DND-41 (cell line): Measurements from ENCODE around the gene PILRB.
"Not testable (repeated sequence)": the region's sequence is repeated elsewhere in the genome, so short reads cannot be mapped to it uniquely, and the experiment has no call there.

Experiments
- ATAC-seq: fragments of 200-7000 bp; cut with Tn5 transposase; 3 replicates; pipeline ENCODE4 v1.9.1; 2021; ENCODE audit warnings: low read depth; ENCODE audit not compliant: insufficient read depth
- DNase-seq: peaks from one replicate; pipeline ENCODE4 v3.0.0-alpha.2; 2020
- H2AFZ ChIP-seq: 2 replicates; pipeline ENCODE4 v1.6.0; 2012; ENCODE audit warnings: low read depth, low read length
- H3K27ac ChIP-seq: 2 replicates; pipeline ENCODE4 v1.5.1; 2012; ENCODE audit warnings: low read length, inconsistent platforms
- H3K27me3 ChIP-seq: fragments of 200-600 bp; sonication (generic); 2 replicates; pipeline ENCODE4 v1.6.0; 2012; ENCODE audit warnings: low read length, mild to moderate bottlenecking, inconsistent platforms; ENCODE audit not compliant: insufficient read depth, poor library complexity
- H3K36me3 ChIP-seq: 2 replicates; pipeline ENCODE4 v1.5.1; 2012; ENCODE audit warnings: low read length, inconsistent platforms; ENCODE audit not compliant: insufficient read depth
- H3K4me1 ChIP-seq: 2 replicates; pipeline ENCODE4 v1.5.1; 2012; ENCODE audit warnings: mild to moderate bottlenecking, low read length; ENCODE audit not compliant: insufficient read depth
- H3K4me2 ChIP-seq: 2 replicates; pipeline ENCODE4 v1.6.0; 2012; ENCODE audit warnings: mild to moderate bottlenecking, moderate library complexity, low read length, inconsistent platforms; ENCODE audit not compliant: insufficient read depth
- H3K4me3 ChIP-seq, 2 experiments: fragments of 200-600 bp in 1 of 2; shearing (Covaris generic) in 1 of 2; 2 replicates each; pipeline ENCODE4 v1.5.1; 2012 to 2016; ENCODE audit warnings: inconsistent platforms in 2 of 2, low read length in 2 of 2, mild to moderate bottlenecking in 2 of 2, low read depth in 1 of 2, moderate library complexity in 1 of 2
- H3K79me2 ChIP-seq: 2 replicates; pipeline ENCODE4 v1.6.0; 2012; ENCODE audit warnings: low read length, inconsistent platforms; ENCODE audit not compliant: insufficient read depth
- H3K9ac ChIP-seq: 2 replicates; pipeline ENCODE4 v1.6.0; 2012; ENCODE audit warnings: low read depth, mild to moderate bottlenecking, inconsistent platforms, low read length, moderate library complexity
- H3K9me3 ChIP-seq: 2 replicates; pipeline ENCODE4 v1.5.1; 2012; ENCODE audit warnings: low read length, moderate library complexity, mild to moderate bottlenecking, inconsistent platforms; ENCODE audit not compliant: insufficient read depth, severe bottlenecking
- H4K20me1 ChIP-seq: 2 replicates; pipeline ENCODE4 v1.6.0; 2012; ENCODE audit warnings: low read length; ENCODE audit not compliant: insufficient read depth
- CTCF ChIP-seq: IDR thresholded peaks from 2 replicates; pipeline ENCODE4 v1.5.1; 2012; ENCODE audit warnings: borderline replicate concordance, low read length, moderate library complexity, mild to moderate bottlenecking; ENCODE audit not compliant: poor library complexity, severe bottlenecking; ENCODE audit errors: extremely low read depth
- EZH2 ChIP-seq: IDR thresholded peaks from 3 replicates; pipeline ENCODE4 v1.6.1; 2012; ENCODE audit warnings: borderline replicate concordance, low read depth, mild to moderate bottlenecking, moderate library complexity, low read length, inconsistent platforms; ENCODE audit not compliant: severe bottlenecking

The PILRB gene

DNA sequence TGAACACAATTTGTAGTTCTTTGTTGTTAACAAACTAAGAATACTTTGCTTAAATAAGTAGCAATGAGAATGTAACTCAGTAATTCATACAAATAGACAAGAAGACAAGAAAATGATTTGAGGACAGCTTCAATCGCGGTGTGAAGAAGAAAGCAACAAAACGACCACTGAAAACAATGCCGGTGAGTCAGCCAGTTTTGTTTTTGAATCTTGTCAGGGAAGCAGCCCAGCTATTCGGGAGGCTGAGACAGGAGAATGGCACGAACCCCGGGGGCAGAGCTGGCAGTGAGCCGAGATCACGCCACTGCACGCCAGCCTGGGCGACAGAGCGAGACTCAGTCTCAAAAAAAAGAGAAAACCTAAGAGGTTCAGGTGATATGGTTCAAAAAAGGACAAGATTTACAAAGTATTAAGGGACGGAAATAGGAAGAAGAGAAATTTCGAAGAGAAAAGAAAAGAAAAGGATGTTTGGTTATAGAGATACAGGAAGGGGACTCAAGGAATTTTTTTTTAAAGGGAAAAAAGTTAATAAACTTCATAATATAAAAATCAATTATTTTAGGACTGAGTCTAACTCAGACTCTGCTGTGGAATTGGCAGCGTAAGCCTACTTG, 19.7 kb upstream of the PILRB start:
- Histone ChIP-seq H3K79me2 (peaks cover 52% of the 10 kb centered on the region), H3K36me3 (peaks cover 19% of the 10 kb centered on the region), H3K4me1 (peaks cover 17% of the 10 kb centered on the region)
- not testable (repeated sequence) for H3K27ac ChIP-seq, H3K4me2 ChIP-seq, DNase-seq, H3K9me3 ChIP-seq, H3K4me3 ChIP-seq, ATAC-seq, H3K9ac ChIP-seq, H4K20me1 ChIP-seq, H3K27me3 ChIP-seq, H2AFZ ChIP-seq

DNA sequence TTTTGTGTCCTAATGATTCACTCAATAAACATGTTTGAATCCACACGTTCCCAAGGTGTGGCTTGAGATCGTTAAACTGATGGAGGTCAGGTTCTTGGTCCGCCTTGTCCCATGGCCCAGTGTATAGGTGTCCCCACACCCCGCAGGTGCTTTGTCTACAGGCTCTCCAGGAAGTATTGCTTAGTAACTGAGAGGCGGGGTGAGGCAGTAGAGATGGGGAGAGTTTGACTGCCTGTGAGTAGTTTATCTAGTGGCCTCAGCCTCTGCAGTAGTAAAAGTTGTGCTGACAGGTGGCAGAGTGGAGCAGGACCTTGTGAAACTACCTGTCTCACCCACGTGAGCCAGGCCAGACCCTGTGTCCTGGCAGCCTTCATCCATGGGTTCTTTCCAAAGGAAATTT, 16.6 kb upstream of the PILRB start:
- Histone ChIP-seq H3K36me3 (peaks cover 34% of the 10 kb centered on the region), H3K79me2 (peaks cover 35% of the 10 kb centered on the region)
- DNase-seq, ATAC-seq, H3K27ac ChIP-seq, H3K4me1 ChIP-seq, H3K27me3 ChIP-seq, H3K9ac ChIP-seq, H3K4me2 ChIP-seq, H2AFZ ChIP-seq, H4K20me1 ChIP-seq, H3K4me3 ChIP-seq, H3K9me3 ChIP-seq: not testable (repeated sequence)

- Histone ChIP-seq H2AFZ (no peak overlapping the region), H3K79me2 (peaks cover 25% of the 10 kb centered on the region; the same call in 1 of the 2 replicates), H3K36me3 (peaks cover 49% of the 10 kb centered on the region), H3K4me3 (no peak overlapping the region), H3K9ac (no peak overlapping the region), H3K27me3 (no peaks in the 10 kb centered on the region), H3K4me1 (0 out of 2 replicates have a peak, but pooled peaks cover 3% of the 10 kb centered on the region), H3K27ac (no peak overlapping the region), H3K9me3 (no peaks in the 10 kb centered on the region), H3K4me2 (no peak overlapping the region), H4K20me1 (peaks cover 10% of the 10 kb centered on the region)
- no peak for TF ChIP-seq CTCF
- TF ChIP-seq EZH2: no peak
- DNase-seq: no peak
- no peak for ATAC-seq
Observed at GRCh38 chr7:100342765-100343164, 15.2 kb upstream of the PILRB start.

DNA sequence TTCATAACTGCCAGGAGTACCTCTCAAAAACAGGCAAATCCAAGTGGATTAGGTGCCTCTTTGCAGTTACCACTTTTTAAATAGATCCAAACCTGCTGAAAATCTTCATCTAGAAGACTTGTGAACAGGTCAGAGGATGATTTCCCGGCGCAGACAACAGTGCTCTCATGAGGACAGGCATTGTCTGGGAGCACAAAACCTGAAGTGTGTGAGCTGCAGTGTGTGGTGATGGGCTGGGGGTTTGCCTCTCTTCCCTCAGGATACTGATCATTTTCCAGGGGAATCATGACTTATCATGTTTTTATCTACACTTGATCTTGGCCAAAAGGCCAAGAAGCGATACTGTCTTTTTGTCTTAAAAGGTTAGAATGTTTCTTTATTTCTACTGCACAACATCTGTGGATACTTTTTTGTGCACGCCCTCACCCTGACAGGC, 13.8 kb upstream of the PILRB start:
- TF ChIP-seq CTCF: peak; percentile 28
- not testable (repeated sequence) for ATAC-seq, H3K27ac ChIP-seq, H3K4me3 ChIP-seq, H3K4me1 ChIP-seq, H4K20me1 ChIP-seq, H3K27me3 ChIP-seq, DNase-seq, H3K4me2 ChIP-seq, H3K9me3 ChIP-seq, H3K9ac ChIP-seq, H2AFZ ChIP-seq
- peaks cover 60% of the 10 kb centered on the region for H3K36me3 ChIP-seq
- peaks cover 19% of the 10 kb centered on the region; the same call in 1 of the 2 replicates for H3K79me2 ChIP-seq

DNA sequence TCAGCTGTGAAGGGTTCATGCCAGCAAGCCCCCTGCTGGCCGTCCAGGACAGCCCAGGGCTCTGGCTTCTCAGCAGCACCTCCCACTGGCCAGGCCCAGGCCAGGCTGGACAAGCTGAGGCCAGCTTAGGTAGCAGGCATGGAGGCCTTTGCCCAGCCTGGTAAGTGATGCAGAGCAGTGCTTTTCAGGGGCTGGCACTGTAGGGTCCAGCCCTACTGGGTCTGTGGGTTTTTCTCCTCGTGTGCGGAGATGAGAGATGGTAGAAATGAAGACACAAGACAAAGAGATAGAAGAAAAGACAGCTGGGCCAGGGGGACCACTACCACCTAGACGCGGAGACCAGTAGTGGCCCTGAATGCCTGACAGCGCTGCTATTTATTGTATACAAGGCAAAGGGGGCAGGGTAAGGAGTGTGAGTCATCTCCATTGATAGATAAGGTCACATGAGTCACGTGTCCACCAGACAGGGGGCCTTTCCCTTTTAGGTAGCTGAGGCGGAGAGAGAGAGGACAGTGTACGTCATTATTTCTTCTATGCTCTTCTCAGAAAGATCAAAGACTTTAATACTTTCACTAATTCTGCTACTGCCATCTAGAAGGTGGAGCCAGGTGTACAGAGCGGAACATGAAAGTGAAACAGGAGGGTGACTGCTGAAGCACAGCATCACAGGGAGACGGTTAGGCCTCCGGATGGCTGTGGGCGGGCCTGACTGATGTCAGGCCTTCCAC, 13.2 kb upstream of the PILRB start:
- H3K4me2 ChIP-seq, H2AFZ ChIP-seq, H3K27me3 ChIP-seq, H3K9ac ChIP-seq, H3K4me3 ChIP-seq, H3K4me1 ChIP-seq, H3K27ac ChIP-seq, H3K9me3 ChIP-seq: not testable (repeated sequence)
- ATAC-seq: peak; percentile 84
- Histone ChIP-seq H3K36me3 (peaks cover 66% of the 10 kb centered on the region), H4K20me1 (peaks cover 11% of the 10 kb centered on the region), H3K79me2 (peaks cover 19% of the 10 kb centered on the region; the same call in 1 of the 2 replicates)
- peak; percentile 47 for DNase-seq
